Neural crest cell (in vitro differentiated cells): ENCODE results near the gene ABTB2. TPM values are rescaled to one million over a fixed set of nuclear protein-coding genes. Genes with fewer than 3 reads are reported as not detected.
A peak's percentile ranks its signal among the peaks of the same experiment; 100 is the strongest.

Source experiments
- DNase-seq: peaks from one replicate; pipeline ENCODE4 v3.0.0; 2021; ENCODE audit warnings: low read depth, mixed read lengths, low spot score
- H3K27ac Mint-ChIP-seq: one replicate; pipeline ENCODE4 v1.8.0; 2021; ENCODE audit warnings: mild to moderate bottlenecking, mixed read lengths; ENCODE audit not compliant: unreplicated experiment
- H3K27me3 Mint-ChIP-seq: 2 replicates; pipeline ENCODE4 v1.8.0; 2021; ENCODE audit warnings: low read depth, mild to moderate bottlenecking, mixed read lengths
- H3K36me3 Mint-ChIP-seq: 2 replicates; pipeline ENCODE4 v1.8.0; 2021; ENCODE audit warnings: low read depth, mild to moderate bottlenecking, mixed read lengths
- H3K4me1 Mint-ChIP-seq: 2 replicates; pipeline ENCODE4 v1.8.0; 2021; ENCODE audit warnings: mixed read lengths
- H3K4me3 Mint-ChIP-seq: one replicate; pipeline ENCODE4 v1.8.0; 2021; ENCODE audit warnings: mild to moderate bottlenecking, mixed read lengths
- H3K9me3 Mint-ChIP-seq: 2 replicates; pipeline ENCODE4 v1.8.0; 2021; ENCODE audit warnings: mixed read lengths
- total RNA-seq: library from RNA; stranded (reverse); gene quantifications from 2 replicates; pipeline ENCODE4 v1.2.1, GENCODE V29; 2021
- TF ChIP-seq, protein P1 (sequence below): fragments of 200-600 bp; sonication (generic); conservative IDR thresholded peaks from 2 replicates; pipeline ENCODE4 v1.5.0; 2021; ENCODE audit warnings: antibody characterized with exemption, mild to moderate bottlenecking

The ABTB2 gene
- total RNA-seq, 1 donor from 2014 or later = 3.0 TPM

DNA sequence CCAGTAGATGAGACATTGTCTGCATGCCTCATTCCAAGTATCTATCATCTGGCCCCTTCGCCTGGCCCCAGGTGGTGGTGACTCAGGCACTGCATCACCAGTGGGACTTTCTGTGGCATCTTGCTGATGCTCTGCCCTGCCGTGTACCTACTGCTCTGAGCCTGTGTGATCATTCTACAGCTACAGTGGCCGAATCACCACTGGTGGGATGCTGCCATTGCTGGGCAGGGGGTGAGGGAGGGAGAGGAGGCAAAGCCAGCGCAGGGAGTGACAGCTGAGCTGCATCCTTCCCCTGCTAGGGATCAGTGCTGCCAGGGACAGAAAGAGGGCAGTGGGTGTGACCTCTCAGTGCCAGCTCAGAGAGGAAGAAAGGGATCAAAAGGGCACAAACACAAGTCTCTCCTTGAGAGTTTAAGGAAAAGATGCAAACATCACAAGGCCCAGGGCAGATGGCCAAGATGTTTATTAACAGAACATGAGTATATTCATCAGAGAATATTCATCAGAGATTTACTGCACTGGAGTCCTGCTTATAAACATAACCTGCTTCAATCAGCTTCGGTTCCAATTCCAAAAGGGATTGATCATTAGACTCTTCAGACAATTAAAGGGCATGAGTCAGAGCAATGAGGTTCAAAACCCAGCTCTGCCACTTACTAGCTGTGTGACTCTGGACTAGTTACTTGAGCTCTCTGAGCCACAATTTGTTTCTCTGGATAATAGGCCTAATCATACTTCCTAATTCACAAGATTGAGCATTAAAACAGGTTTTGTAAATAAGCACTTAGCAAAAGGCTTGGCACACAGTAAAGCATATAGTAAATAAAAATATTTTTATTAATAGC is 142.6 kb downstream of the ABTB2 start:
- Mint-ChIP-seq H3K4me1 (peaks cover 9% of the 10 kb centered on the region), H3K36me3 (no peaks in the 10 kb centered on the region), H3K27ac (no peak overlapping the region), H3K9me3 (no peaks in the 10 kb centered on the region), H3K4me3 (no peak overlapping the region), H3K27me3 (no peaks in the 10 kb centered on the region)
- TF ChIP-seq, protein P1, sequence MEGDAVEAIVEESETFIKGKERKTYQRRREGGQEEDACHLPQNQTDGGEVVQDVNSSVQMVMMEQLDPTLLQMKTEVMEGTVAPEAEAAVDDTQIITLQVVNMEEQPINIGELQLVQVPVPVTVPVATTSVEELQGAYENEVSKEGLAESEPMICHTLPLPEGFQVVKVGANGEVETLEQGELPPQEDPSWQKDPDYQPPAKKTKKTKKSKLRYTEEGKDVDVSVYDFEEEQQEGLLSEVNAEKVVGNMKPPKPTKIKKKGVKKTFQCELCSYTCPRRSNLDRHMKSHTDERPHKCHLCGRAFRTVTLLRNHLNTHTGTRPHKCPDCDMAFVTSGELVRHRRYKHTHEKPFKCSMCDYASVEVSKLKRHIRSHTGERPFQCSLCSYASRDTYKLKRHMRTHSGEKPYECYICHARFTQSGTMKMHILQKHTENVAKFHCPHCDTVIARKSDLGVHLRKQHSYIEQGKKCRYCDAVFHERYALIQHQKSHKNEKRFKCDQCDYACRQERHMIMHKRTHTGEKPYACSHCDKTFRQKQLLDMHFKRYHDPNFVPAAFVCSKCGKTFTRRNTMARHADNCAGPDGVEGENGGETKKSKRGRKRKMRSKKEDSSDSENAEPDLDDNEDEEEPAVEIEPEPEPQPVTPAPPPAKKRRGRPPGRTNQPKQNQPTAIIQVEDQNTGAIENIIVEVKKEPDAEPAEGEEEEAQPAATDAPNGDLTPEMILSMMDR = no peak
- no peak for DNase-seq

DNA sequence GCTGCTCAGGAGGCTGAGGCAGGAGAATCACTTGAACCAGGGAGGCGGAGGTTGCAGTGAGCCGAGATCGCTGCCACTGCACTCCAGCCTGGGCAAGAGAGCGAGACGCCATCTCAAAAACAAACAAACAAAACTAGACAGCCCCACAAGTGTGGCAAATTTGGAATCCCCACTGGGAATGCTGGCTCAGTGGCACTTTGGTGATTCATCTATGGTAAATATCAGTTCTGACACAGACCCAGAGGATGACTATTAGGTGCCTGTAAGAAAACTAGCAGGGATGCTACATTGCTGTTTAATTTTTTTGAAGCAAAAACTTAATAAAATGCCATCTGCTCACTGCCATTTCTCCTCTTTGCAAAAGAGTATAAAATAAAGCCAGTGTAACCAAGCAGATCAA is 144.4 kb downstream of the ABTB2 start:
- Mint-ChIP-seq H3K9me3 (no peaks in the 10 kb centered on the region), H3K27ac (no peak overlapping the region)

DNA sequence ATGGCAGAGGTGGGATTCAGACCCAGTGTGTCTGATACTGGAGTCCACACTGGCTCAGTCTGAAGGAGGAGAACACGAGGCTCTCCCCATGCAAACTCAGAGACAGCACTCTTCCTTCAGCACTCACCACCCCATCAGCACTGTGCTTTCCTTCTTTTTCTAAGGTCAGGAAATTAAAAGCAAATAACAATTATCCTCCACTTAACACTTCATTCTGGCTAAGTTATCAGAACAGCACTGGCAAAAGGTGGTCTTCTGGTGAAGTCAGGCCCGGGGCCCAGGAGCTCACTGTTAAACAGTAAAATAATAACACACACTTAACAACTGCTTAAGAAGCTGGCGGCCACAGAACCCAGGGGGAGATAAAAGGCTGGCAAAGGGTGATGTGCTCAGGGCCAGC is 145.2 kb downstream of the ABTB2 start:
- no peak overlapping the region for H3K4me3 Mint-ChIP-seq
- H3K27ac Mint-ChIP-seq = no peak overlapping the region
- H3K9me3 Mint-ChIP-seq = no peaks in the 10 kb centered on the region

More for the DNA sequence above, 144.4 kb downstream of the ABTB2 start:
- no peak overlapping the region for H3K4me3 Mint-ChIP-seq
- no peak for DNase-seq
- TF ChIP-seq, protein P1 = no peak
- no peaks in the 10 kb centered on the region for H3K36me3 Mint-ChIP-seq
- H3K4me1 Mint-ChIP-seq = peaks cover 12% of the 10 kb centered on the region
- H3K27me3 Mint-ChIP-seq = no peaks in the 10 kb centered on the region

DNA sequence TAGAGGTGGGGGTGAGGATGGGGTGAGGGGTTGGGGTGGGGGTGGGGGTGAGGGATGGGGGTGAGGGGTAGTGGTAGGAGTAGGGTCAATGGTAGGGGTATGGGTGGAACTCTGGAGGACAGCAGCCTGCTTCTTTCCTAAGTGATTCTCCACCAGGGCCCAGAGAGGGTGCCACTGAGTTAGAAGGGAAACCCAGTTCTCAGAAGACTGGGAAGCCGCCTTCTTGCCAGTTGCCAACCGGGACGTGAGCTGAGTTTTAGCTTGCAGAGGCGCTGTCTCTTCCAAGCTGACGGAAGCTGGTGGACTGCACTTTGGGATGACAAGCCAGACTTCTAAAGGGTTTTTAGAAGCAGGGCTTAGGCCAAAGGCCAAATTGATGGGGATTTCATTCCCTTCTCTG is 148.0 kb downstream of the ABTB2 start:
- H3K36me3 Mint-ChIP-seq = no peaks in the 10 kb centered on the region
- DNase-seq = no peak
- H3K4me1 Mint-ChIP-seq = peaks cover 33% of the 10 kb centered on the region
- H3K27me3 Mint-ChIP-seq = no peaks in the 10 kb centered on the region
- H3K4me3 Mint-ChIP-seq = no peak overlapping the region
- H3K27ac Mint-ChIP-seq = no peak overlapping the region
- TF ChIP-seq, protein P1 = no peak
- H3K9me3 Mint-ChIP-seq = no peaks in the 10 kb centered on the region

More for the DNA sequence above, 145.2 kb downstream of the ABTB2 start:
- no peaks in the 10 kb centered on the region for H3K36me3 Mint-ChIP-seq
- no peaks in the 10 kb centered on the region for H3K27me3 Mint-ChIP-seq
- DNase-seq = no peak
- peaks cover 19% of the 10 kb centered on the region for H3K4me1 Mint-ChIP-seq
- TF ChIP-seq, protein P1 = no peak

DNA sequence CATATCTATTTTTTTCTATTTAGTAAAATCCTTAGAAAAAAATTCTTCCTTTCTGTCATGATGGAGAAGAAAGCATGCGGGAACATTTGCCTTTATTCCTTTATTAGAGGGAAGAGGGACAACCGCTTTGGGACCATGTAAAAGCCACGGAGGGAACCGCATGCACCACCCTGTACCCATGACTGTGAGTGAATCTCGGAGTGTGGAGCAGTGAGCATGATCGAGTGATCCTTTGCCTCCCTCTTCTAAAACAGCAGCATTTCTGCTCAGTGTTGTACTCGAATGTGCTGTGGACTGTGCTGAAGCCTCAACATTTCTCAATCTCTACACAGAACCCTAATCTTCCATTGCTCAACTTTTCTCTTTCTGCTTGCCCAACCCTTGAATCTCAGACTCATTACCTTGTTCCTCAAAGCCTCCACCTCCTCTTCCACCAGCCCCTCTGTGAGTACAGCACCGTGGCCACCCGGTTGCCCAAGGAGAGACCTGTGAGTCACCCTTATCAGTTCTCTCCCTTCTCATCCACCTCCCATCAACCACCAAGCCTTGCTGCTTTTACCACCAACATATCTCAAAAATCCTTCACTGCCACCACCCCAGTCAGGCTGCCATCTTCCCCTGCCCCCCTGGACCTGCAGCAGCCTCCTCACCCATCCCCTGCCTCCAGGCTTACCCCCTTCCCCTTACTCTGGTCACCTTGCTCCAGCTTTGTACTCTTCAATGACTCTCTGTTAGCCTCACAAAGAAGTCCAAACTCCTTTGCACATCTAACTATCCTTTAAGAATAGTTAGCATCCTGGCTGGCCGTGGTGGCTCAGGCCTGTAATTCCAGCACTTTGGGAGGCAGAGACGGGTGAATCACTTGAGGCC is 149.3 kb downstream of the ABTB2 start:
- H3K27me3 Mint-ChIP-seq = no peaks in the 10 kb centered on the region
- DNase-seq = no peak
- peaks cover 35% of the 10 kb centered on the region for H3K4me1 Mint-ChIP-seq
- H3K36me3 Mint-ChIP-seq = no peaks in the 10 kb centered on the region
- H3K27ac Mint-ChIP-seq = peak overlapping the region; percentile 84
- no peak overlapping the region for H3K4me3 Mint-ChIP-seq
- H3K9me3 Mint-ChIP-seq = no peaks in the 10 kb centered on the region
- TF ChIP-seq, protein P1 = no peak
